IPS-15b (cell line): ENCODE data around the gene FOXA3.

Experiments
- H3K27me3 ChIP-seq: one replicate; pipeline ENCODE4 v1.6.1; 2013; ENCODE audit warnings: low read length; ENCODE audit not compliant: control insufficient read depth, insufficient read depth
- H3K36me3 ChIP-seq: one replicate; pipeline ENCODE4 v1.6.1; 2013; ENCODE audit warnings: low read length; ENCODE audit not compliant: control insufficient read depth, insufficient read depth
- H3K4me1 ChIP-seq: one replicate; pipeline ENCODE4 v1.6.1; 2013; ENCODE audit warnings: mild to moderate bottlenecking, low read length; ENCODE audit not compliant: control insufficient read depth, insufficient read depth
- H3K4me3 ChIP-seq: one replicate; pipeline ENCODE4 v1.5.1; 2013; ENCODE audit warnings: low read depth, low read length
- H3K9ac ChIP-seq: one replicate; pipeline ENCODE4 v1.6.1; 2013; ENCODE audit warnings: low read depth, mild to moderate bottlenecking, low read length
- H3K9me3 ChIP-seq: one replicate; pipeline ENCODE4 v1.6.1; 2013; ENCODE audit warnings: mild to moderate bottlenecking, low read length; ENCODE audit not compliant: control insufficient read depth, insufficient read depth

FOXA3 gene

GRCh38 chr19:45901912-45902650 is 38.0 kb downstream of the FOXA3 start, which contains the start of gene MYPOP:
Gene MYPOP, minus strand, starts transcription at chr19:45902613. Its CDS starts 840 bp downstream, at chr19:45901773.
- H3K9ac ChIP-seq: peak within 1 kb of the TSS; percentile 32
- H3K4me3 ChIP-seq: peak within 1 kb of the TSS; percentile 90
- peaks cover 6% of the 10 kb centered on the region for H3K4me1 ChIP-seq
- H3K36me3 ChIP-seq: peaks cover 3% of the 10 kb centered on the region
- H3K9me3 ChIP-seq: no peaks in the 10 kb centered on the region
- H3K27me3 ChIP-seq: peaks cover 10% of the 10 kb centered on the region

GRCh38 chr19:45902651-45903625 is 38.8 kb downstream of the FOXA3 start:
- no peak overlapping the region for H3K9ac ChIP-seq
- H3K9me3 ChIP-seq: no peaks in the 10 kb centered on the region
- peaks cover 10% of the 10 kb centered on the region for H3K27me3 ChIP-seq
- H3K4me1 ChIP-seq: peaks cover 6% of the 10 kb centered on the region
- H3K4me3 ChIP-seq: peak overlapping the region; percentile 90
- peaks cover 3% of the 10 kb centered on the region for H3K36me3 ChIP-seq

DNA sequence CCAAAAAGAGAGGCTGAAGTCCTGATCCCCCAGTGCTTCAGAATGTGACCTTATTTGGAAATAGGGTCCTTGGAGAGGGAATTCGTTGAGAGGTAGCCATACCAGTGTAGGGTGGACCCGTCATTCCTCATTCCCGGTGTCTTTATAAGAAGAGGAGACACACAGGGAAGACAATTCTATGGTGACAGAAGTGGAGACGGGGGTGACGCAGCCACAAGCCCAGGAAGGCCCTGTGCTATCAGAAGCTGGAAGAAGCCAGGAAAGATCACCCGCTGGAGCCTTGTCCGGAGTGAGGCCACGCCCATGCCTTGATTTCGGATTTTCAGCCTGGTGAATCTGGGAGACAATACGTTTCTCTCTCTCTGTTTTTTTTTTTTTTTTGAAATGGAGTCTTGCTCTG is 40.9 kb downstream of the FOXA3 start:
- H3K36me3 ChIP-seq: no peaks in the 10 kb centered on the region
- no peak overlapping the region for H3K4me3 ChIP-seq
- no peak overlapping the region for H3K9ac ChIP-seq
- peaks cover 6% of the 10 kb centered on the region for H3K4me1 ChIP-seq
- H3K27me3 ChIP-seq: peaks cover 10% of the 10 kb centered on the region
- no peaks in the 10 kb centered on the region for H3K9me3 ChIP-seq

GRCh38 chr19:45906221-45906620 is 42.1 kb downstream of the FOXA3 start:
- peaks cover 3% of the 10 kb centered on the region for H3K27me3 ChIP-seq

DNA sequence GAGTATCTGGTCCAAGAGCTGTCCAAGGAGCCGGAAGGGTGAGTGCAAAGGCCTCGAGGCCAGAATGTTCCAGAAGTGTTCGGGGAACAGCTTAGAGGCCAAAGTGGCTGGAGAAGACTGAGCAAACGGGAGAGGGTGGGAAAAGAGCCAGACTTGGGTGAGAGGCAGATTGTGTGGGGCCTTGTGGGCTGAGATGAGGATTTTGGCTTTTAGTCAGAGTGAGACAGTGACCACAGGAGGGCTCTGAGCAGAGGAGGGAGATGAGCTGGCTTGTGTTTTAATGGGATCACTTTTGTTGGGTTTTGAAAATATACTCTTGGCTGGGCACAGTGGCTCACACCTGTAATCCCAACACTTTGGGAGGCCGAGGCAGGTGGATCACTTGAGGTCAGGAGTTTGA is 44.8 kb downstream of the FOXA3 start:
- Histone ChIP-seq H3K9ac (no peak overlapping the region), H3K4me1 (no peaks in the 10 kb centered on the region), H3K4me3 (no peak overlapping the region), H3K36me3 (no peaks in the 10 kb centered on the region), H3K27me3 (no peaks in the 10 kb centered on the region), H3K9me3 (no peaks in the 10 kb centered on the region)

More at GRCh38 chr19:45906221-45906620, 42.1 kb downstream of the FOXA3 start:
- H3K4me3 ChIP-seq: no peak overlapping the region
- no peaks in the 10 kb centered on the region for H3K36me3 ChIP-seq
- H3K9me3 ChIP-seq: no peaks in the 10 kb centered on the region
- H3K4me1 ChIP-seq: no peaks in the 10 kb centered on the region
- no peak overlapping the region for H3K9ac ChIP-seq

- H3K36me3 ChIP-seq: no peaks in the 10 kb centered on the region
- H3K4me3 ChIP-seq: no peak overlapping the region
- H3K4me1 ChIP-seq: no peaks in the 10 kb centered on the region
- no peaks in the 10 kb centered on the region for H3K9me3 ChIP-seq
- peak overlapping the region; percentile 12 for H3K9ac ChIP-seq
- no peaks in the 10 kb centered on the region for H3K27me3 ChIP-seq
Observed at GRCh38 chr19:45911291-45911690, 47.2 kb downstream of the FOXA3 start.

DNA sequence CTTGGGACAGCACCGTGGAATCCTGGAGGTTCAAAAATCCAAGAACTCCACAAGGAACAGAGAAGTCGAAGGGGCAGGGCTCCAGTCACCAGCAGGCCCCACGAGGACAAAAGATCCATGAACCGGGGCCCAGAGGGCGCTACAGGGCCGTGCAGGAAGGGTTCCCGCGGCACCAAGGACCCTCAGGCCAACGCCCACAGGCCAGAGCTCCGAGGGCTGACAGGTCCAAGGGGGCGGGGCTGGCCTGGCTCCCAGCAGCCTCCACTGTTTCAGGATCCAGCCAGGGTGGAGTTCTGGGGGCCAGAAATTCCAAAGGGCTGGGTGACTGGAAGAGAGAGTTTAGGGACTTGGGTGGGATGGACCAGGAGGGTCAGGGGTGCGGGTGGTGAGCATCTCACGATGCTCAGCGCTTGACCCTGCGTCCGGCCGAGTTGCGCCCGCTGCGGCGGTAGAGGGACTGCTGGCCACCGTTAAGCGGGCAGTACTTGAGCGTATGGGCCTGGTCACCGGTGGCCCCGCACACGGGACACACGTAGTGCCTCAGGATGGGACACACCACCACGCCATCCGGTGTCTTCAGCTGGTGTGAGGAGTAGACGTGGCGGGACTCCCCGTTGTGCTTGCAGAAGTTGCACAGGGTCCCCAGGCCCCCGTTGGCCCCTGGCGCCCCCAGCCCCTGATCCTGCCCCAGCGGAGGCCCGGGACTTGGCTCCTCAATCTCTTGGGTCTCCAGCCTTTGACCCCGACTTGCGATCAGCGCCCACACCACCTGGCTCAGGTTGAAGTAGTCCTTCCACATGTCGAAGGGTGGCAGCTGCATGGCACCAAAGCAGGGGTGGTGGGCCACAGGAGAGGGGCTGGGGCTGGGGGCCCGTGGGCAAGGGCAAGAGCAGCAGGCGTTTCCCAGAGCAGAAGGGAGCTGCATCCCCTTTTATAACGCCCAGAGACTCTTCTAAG is 50.0 kb downstream of the FOXA3 start, which contains the start of gene NANOS2:
Gene NANOS2, minus strand, starts transcription at position 905 of the 957 bp plus-strand sequence. Its CDS starts 85 bp downstream, at position 820.
- no peaks in the 10 kb centered on the region for H3K4me1 ChIP-seq
- H3K9ac ChIP-seq: no peak within 1 kb of the TSS
- no peak within 1 kb of the TSS for H3K4me3 ChIP-seq
- no peaks in the 10 kb centered on the region for H3K27me3 ChIP-seq
- H3K36me3 ChIP-seq: no peaks in the 10 kb centered on the region
- no peaks in the 10 kb centered on the region for H3K9me3 ChIP-seq

DNA sequence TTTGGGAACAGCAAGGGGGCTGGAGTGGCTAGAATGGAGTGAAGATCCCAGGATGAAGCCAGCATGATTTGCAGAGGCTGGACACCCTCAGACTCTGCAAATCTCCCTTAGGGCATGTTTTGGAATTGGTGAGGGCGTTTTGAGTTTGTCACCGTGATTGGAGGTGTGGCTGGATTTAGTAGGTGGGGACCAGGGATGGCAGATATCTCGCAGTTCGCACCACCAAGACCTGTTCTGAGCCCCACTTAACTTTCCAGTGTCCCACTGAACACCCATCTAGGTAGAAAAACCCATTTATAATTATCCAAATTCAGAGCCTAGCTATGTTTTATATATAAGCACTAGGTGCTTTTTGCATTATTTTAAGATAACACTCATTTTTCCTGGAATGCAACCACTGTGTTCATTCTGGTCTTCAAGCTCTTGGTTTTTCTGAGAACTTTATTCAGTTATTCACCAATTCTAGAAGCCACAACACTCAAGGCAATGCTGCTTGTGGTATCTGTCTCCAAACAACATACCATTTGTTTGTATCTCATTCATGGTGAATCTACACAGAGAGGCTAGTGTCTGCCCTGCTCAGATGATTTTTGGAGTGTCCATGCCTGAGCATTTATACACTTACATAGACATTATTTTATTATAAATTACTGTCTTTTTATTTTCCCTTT is 53.4 kb downstream of the FOXA3 start:
- Histone ChIP-seq H3K9me3 (no peaks in the 10 kb centered on the region), H3K4me3 (no peak overlapping the region), H3K9ac (no peak overlapping the region), H3K4me1 (no peaks in the 10 kb centered on the region), H3K27me3 (no peaks in the 10 kb centered on the region), H3K36me3 (no peaks in the 10 kb centered on the region)

- Histone ChIP-seq H3K27me3 (no peaks in the 10 kb centered on the region), H3K9ac (no peak overlapping the region)
Observed at GRCh38 chr19:45918721-45919120, 54.6 kb downstream of the FOXA3 start.

DNA sequence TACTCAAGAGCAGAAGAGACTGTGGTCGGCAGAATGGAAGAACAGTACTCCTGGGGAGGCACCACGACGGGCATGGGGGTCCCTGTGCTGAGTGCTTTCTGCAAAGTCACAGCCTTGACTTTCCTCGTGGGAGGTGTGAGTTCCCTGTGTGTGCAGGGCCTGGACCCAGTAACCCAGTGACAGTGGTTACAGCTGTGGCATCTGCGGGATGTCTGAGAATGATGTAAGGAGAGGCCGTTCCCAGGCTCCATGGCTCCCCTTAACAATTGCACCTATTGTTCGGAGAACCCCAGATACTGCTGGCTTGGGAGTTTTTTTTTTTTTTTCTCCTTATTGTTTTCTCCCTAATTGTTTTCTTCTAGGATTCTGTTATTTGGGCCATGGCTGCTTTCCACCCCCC is 55.6 kb downstream of the FOXA3 start:
- no peaks in the 10 kb centered on the region for H3K4me1 ChIP-seq
- no peak overlapping the region for H3K9ac ChIP-seq
- no peaks in the 10 kb centered on the region for H3K27me3 ChIP-seq
- no peaks in the 10 kb centered on the region for H3K36me3 ChIP-seq
- H3K9me3 ChIP-seq: no peaks in the 10 kb centered on the region
- no peak overlapping the region for H3K4me3 ChIP-seq

More at GRCh38 chr19:45918721-45919120, 54.6 kb downstream of the FOXA3 start:
- no peaks in the 10 kb centered on the region for H3K4me1 ChIP-seq
- no peak overlapping the region for H3K4me3 ChIP-seq
- H3K36me3 ChIP-seq: no peaks in the 10 kb centered on the region
- H3K9me3 ChIP-seq: no peaks in the 10 kb centered on the region
